Thoracic aorta (tissue), 2 donors: ENCODE data around the gene DISC1. TPM values are rescaled to one million over a fixed set of nuclear protein-coding genes. Genes with fewer than 3 reads are reported as not detected.

Experiments
- ATAC-seq: fragments of 150-250 bp; one replicate; pipeline ENCODE4 v1.8.0; 2017; ENCODE audit warnings: low read depth; ENCODE audit not compliant: insufficient number of reproducible peaks, low FRiP score
- DNase-seq: peaks from one replicate; pipeline ENCODE4 v3.0.0-alpha.2; 2020; ENCODE audit warnings: low spot score
- H3K27ac ChIP-seq, 2 donors: fragments of 200-600 bp; sonication (generic); 1 replicate in 1 of 2; 2 replicates in 1 of 2; pipeline ENCODE4 v1.5.1; 2016; ENCODE audit warnings: mild to moderate bottlenecking in 2 of 2, moderate library complexity in 2 of 2
- H3K27me3 ChIP-seq: fragments of 200-600 bp; sonication (generic); replicated peaks from 2 replicates; pipeline ENCODE4 v1.6.0; 2016; ENCODE audit warnings: mild to moderate bottlenecking; ENCODE audit not compliant: insufficient read depth
- H3K36me3 ChIP-seq: fragments of 200-600 bp; sonication (generic); one replicate; pipeline ENCODE4 v1.5.1; 2016
- H3K4me1 ChIP-seq, 2 donors: fragments of 200-600 bp; sonication (generic); 1 replicate in 1 of 2; 2 replicates in 1 of 2; pipeline versions ENCODE4 v1.5.1 to v1.6.0; 2016; ENCODE audit warnings: low read depth in 2 of 2, mild to moderate bottlenecking in 1 of 2; ENCODE audit not compliant: control insufficient read depth in 1 of 2
- H3K4me3 ChIP-seq: fragments of 200-600 bp; sonication (generic); 2 replicates; pipeline ENCODE4 v1.5.1; 2016; ENCODE audit warnings: mild to moderate bottlenecking
- H3K9me3 ChIP-seq: fragments of 200-600 bp; sonication (generic); 2 replicates; pipeline ENCODE4 v1.5.1; 2016
- total RNA-seq, 2 donors: library from RNA; depleted of rRNA; stranded (reverse); fragments of >200 nt; gene quantifications; one replicate each; pipeline versions ENCODE4 v1.1.0 to v1.2.3, GENCODE V29; 2016
- TF ChIP-seq, protein P1 (sequence below): fragments of 200-600 bp; sonication (generic); IDR thresholded peaks from one replicate; pipeline ENCODE4 v1.5.1; 2019; ENCODE audit warnings: antibody characterized with exemption

Gene DISC1
- total RNA-seq, 2 donors from 2014 or later, result 13.1 to 26.9 TPM

DNA sequence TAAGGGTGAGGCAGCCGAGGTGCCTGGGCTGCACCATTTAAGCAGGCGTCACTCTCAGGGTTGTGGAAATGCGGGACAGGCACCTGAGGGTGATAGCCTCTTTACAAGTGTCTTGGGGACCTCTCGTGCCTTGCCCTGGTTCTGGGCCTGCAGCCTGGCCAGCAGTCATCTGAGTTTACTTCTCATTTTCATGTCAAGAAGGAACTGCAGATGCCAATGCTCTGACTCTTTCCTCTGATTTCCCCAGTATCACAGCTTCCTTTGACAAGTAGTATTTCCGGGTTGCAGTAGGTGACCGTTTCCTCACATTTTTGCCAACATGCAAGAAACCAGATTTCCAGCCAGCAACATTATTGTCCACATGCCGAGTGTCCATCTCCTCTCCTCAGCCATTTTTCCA lies 286.9 kb downstream of the DISC1 start:
- DNase-seq (no peak), ATAC-seq (no peak)
- no peaks in the 10 kb centered on the region for H3K36me3 ChIP-seq

DNA sequence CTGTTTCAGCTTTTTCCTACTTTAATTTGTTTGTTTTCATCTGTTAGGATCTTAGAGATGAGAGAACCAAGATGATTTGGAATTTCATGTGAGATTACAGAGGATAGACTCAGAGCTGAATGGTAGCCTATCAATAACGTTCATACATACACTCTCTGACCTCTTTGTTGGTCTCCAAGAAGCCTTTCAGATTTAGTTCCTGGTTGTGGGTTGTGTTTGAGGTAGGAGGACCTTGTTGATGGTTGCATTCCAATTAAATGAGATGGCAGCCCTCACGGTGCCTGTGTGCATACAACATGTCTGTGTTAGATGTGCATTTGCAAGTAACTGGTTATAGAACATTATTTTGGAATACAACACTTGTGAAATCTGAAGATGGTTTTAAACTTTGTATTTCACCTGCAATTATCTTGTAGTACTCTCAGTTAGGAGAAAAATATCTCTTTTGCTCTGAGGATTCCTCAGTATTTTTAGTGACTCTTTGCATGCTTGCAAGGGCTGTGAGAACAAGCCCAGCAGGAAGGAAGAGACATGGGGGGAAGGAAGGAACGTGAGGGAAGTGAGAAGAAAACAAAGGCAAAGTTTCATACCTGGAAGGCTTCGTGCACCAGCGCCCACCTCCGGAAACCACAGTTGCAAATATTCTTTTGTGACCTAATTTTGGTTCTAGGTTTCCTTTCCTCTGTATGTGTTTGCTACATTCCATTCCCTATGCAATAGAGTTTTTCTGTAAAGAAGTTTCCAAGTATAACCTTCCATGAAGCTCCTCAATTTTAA lies 291.8 kb downstream of the DISC1 start:
- Histone ChIP-seq H3K27ac (no peak overlapping the region), H3K36me3 (no peaks in the 10 kb centered on the region), H3K4me3 (no peak overlapping the region), H3K4me1 (peaks cover 7 to 24% of the 10 kb centered on the region in 2 donors), H3K9me3 (no peaks in the 10 kb centered on the region), H3K27me3 (no peaks in the 10 kb centered on the region)
- TF ChIP-seq, protein P1, sequence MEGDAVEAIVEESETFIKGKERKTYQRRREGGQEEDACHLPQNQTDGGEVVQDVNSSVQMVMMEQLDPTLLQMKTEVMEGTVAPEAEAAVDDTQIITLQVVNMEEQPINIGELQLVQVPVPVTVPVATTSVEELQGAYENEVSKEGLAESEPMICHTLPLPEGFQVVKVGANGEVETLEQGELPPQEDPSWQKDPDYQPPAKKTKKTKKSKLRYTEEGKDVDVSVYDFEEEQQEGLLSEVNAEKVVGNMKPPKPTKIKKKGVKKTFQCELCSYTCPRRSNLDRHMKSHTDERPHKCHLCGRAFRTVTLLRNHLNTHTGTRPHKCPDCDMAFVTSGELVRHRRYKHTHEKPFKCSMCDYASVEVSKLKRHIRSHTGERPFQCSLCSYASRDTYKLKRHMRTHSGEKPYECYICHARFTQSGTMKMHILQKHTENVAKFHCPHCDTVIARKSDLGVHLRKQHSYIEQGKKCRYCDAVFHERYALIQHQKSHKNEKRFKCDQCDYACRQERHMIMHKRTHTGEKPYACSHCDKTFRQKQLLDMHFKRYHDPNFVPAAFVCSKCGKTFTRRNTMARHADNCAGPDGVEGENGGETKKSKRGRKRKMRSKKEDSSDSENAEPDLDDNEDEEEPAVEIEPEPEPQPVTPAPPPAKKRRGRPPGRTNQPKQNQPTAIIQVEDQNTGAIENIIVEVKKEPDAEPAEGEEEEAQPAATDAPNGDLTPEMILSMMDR, result no peak
- DNase-seq, result no peak
- no peak for ATAC-seq

More for the DNA sequence above, 286.9 kb downstream of the DISC1 start:
- H3K4me1 ChIP-seq, result peaks cover 0 to 1% of the 10 kb centered on the region in 2 donors
- no peaks in the 10 kb centered on the region for H3K27me3 ChIP-seq
- no peaks in the 10 kb centered on the region for H3K9me3 ChIP-seq
- TF ChIP-seq, protein P1, result no peak
- no peak overlapping the region for H3K27ac ChIP-seq
- no peak overlapping the region for H3K4me3 ChIP-seq

DNA sequence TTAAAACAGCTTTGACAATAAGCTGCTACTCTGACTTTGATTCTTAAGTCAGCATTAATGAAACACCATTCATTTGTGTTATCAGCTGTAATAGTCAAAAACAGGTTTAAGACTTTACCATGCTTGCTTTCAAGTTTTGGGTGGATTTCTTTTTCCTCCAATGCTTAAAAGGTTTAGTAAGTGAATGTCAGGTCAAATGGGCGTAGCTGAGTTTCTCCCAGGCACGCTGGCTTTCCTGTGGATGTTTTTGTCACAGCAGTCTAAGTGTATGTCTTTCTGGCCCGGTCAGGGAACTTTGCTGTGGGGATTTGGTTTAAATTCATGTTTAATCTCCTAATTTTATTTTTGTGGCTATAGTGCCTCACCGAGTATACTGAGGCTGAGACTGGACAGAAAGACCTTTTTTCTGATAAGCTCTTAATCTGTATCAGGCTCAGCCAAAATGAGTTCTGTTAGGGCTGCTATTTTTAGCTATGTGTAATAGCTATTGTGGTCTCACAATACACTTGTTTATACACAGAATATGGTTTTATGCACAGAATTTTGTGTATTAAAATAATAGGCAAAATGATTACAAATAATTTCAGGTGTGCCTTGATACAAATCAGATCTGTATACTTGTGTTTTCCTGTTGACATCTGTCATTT lies 292.8 kb downstream of the DISC1 start:
- no peak for ATAC-seq
- H3K4me3 ChIP-seq, result peak overlapping the region; percentile 32
- no peak overlapping the region for H3K27ac ChIP-seq
- no peaks in the 10 kb centered on the region for H3K27me3 ChIP-seq
- no peak for DNase-seq
- H3K36me3 ChIP-seq, result no peaks in the 10 kb centered on the region
- H3K9me3 ChIP-seq, result no peaks in the 10 kb centered on the region
- TF ChIP-seq, protein P1, result no peak
- H3K4me1 ChIP-seq, result peaks cover 7 to 24% of the 10 kb centered on the region in 2 donors

DNA sequence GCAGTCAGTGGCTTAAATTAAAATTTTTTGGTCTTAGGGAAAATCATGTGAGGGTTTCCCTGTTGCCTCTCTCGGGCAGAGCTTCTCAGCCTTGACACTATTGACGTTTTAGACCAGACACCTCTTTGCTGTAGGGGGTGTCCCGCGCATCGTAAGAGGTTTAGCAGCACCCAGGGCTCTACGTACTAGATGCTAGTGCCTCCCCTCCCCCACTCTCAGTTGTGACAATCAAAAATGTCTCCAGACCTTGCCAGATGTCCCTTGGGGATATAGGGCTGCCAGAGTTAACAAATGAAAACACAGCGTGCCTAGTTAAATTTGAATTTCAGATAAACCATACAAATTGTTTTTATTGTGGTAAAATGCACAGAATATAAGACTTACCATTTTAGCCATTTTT lies 293.3 kb downstream of the DISC1 start:
- Histone ChIP-seq H3K36me3 (no peaks in the 10 kb centered on the region), H3K4me1 (peaks cover 7 to 24% of the 10 kb centered on the region in 2 donors), H3K27me3 (no peaks in the 10 kb centered on the region), H3K9me3 (no peaks in the 10 kb centered on the region), H3K27ac (no peak overlapping the region), H3K4me3 (peak overlapping the region; percentile 32)
- no peak for ATAC-seq
- DNase-seq, result no peak
- TF ChIP-seq, protein P1, result no peak

DNA sequence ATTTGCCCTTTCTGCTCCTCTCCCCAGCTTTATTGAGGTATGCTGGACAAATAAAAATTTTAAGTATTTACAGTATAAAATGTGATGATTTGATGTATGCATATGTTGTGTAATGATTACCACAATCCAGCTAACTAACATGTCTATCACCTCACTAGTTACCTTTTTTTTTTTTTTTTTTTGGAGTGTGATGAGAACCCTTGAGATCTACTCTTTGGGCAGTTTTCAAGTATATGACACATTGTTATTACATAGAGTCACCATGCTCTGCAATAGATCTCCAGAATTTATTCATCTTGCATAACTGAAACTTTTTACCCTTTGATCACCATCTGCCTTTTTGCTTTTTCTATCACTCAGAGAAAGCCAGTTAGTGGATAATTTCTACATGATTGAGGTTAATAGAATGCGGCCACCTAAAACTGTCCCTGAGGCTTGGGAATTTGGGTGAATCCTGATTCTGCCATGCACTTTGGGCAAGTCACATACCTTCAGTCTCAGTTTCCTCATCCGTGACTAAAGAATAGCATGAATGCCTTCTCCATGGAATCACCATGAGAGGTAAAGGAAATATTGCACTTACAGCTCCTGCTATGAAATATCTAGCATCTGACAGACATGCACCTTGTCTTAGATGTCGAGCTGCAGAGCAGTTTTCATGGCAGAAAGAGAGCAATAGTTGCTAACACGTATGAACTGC lies 295.2 kb downstream of the DISC1 start:
- H3K4me1 ChIP-seq, result peaks cover 7 to 43% of the 10 kb centered on the region in 2 donors
- no peak for ATAC-seq
- H3K36me3 ChIP-seq, result no peaks in the 10 kb centered on the region
- H3K27ac ChIP-seq, result no peak overlapping the region
- H3K27me3 ChIP-seq, result no peaks in the 10 kb centered on the region
- H3K9me3 ChIP-seq, result no peaks in the 10 kb centered on the region
- DNase-seq, result no peak
- TF ChIP-seq, protein P1, result no peak
- H3K4me3 ChIP-seq, result no peak overlapping the region
